BLaER1 (cell line): Measurements from ENCODE around the gene UPK3B.
A peak's percentile ranks its signal among the peaks of the same experiment; 100 is the strongest.
"Not testable (repeated sequence)": the region's sequence is repeated elsewhere in the genome, so short reads cannot be mapped to it uniquely, and the experiment has no call there.

Source experiments
- H3K27ac ChIP-seq: shearing (Covaris generic); formaldehyde crosslinking; 2 replicates; pipeline ENCODE4 v1.8.1; 2022
- H3K27me3 ChIP-seq: shearing (Covaris generic); formaldehyde crosslinking; 2 replicates; pipeline ENCODE4 v1.8.1; 2022
- H3K36me3 ChIP-seq: shearing (Covaris generic); formaldehyde crosslinking; 2 replicates; pipeline ENCODE4 v1.8.1; 2022
- H3K4me1 ChIP-seq: shearing (Covaris generic); formaldehyde crosslinking; 2 replicates; pipeline ENCODE4 v1.8.1; 2022
- H3K4me2 ChIP-seq: shearing (Covaris generic); formaldehyde crosslinking; 2 replicates; pipeline ENCODE4 v1.8.1; 2022
- H3K4me3 ChIP-seq: shearing (Covaris generic); formaldehyde crosslinking; 2 replicates; pipeline ENCODE4 v1.8.1; 2022
- H3K9ac ChIP-seq: shearing (Covaris generic); formaldehyde crosslinking; 2 replicates; pipeline ENCODE4 v1.8.1; 2022
- H3K9me3 ChIP-seq: shearing (Covaris generic); formaldehyde crosslinking; 2 replicates; pipeline ENCODE4 v1.8.1; 2022
- H4K20me1 ChIP-seq: shearing (Covaris generic); formaldehyde crosslinking; 2 replicates; pipeline ENCODE4 v1.8.1; 2022
- Cebpa-rat ChIP-seq: shearing (Covaris generic); IDR thresholded peaks from 2 replicates; pipeline ENCODE4 v1.8.1; 2022

The UPK3B gene

DNA sequence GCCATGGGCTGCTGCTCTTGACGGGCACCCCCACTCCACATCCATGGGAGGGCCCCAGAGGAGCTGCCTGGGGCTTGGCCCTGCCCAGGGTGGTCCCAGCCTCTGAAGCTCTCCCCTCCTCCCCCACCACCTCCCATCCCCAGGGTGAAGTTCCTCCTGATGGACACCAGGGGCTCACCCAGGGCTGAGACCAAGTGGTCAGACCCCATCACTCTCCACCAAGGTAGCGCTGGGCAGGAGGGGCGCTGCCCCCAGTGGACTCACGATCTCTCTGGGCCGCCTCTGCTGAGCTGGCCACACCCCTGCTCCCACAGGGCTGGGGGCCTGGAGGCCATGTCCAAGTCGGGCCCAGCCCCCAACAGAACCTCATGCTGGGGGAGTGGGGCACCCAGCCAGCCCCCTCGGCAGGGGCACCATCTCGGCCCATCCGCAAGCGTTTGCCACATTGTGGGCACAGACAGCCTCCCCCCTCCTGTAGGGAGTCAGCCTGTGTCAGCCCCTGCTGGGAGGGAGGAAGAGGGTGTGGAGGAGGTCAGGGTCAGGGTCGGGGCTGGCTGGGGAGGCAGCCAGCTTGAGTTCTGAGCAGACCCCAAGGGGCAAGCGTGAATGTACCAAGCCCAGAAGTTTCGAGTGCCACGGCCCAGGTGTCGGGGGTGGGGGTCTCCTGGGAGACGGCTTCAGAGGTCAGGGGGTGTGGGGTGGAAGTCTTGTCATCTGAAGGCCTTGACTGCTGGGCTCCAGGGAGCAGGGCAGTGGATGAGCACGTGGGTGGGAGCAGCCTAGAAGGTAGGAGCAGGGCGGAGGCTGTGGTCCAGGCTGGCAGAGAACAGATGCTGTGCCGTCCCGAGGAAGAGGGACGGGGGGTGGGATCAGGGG, 2.8 kb downstream of the UPK3B start:
- no peaks in the 10 kb centered on the region for H3K36me3 ChIP-seq
- no peak for TF ChIP-seq Cebpa-rat

DNA sequence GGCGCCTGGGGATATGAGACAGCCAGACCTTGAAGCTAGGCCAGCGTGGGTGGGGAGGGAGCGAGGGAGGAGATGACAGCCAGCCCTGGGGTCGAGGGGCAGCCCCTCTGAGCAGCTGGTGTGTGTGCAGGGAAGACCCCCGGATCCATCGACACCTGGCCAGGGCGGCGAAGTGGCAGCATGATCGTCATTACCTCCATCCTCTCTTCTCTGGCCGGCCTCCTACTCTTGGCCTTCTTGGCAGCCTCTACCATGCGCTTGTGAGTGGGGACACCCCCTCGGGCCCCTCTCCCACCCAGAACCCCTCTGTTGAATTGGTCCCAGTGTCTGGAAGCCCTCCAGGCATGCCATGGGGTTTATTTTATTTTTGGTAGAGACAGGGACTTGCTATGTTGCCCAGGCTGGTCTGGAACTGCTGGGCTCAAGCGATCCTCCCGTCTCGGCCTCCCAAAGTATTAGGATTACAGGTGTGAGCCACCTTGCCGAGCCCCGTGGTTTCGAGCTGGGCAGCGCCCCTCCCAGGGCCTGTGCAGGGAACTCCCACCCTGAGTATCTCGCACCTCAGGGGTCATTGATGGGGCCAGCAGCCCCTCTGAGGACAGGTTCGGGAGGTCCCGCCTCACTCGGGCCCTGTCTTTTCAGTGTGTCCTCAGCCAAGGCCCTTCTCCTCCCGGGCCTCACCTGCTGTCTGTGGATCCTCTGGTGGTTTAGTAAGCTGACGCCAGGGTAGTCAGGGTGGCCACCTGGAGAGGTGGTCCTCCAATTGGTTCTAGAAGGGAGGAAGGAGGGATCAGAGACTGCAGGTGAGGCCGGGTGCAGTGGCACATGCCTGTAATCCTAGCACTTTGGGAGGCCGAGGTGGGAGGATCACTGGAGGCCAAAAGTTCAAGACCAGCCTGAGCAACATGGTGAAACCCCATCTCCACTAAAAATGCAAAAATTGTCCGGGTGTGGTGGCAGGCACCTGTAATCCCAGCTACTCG, 3.8 kb downstream of the UPK3B start:
- H3K27ac ChIP-seq = no peak overlapping the region
- no peak overlapping the region for H3K9ac ChIP-seq
- H4K20me1 ChIP-seq = no peaks in the 10 kb centered on the region
- H3K36me3 ChIP-seq = no peaks in the 10 kb centered on the region
- no peak overlapping the region for H3K4me3 ChIP-seq
- H3K27me3 ChIP-seq = no peaks in the 10 kb centered on the region
- H3K4me2 ChIP-seq = peak overlapping the region; percentile 75
- no peaks in the 10 kb centered on the region for H3K9me3 ChIP-seq
- no peak for TF ChIP-seq Cebpa-rat
- peaks cover 37% of the 10 kb centered on the region for H3K4me1 ChIP-seq

More for the DNA sequence above, 2.8 kb downstream of the UPK3B start:
- H3K27me3 ChIP-seq = no peaks in the 10 kb centered on the region
- H3K4me3 ChIP-seq = no peak overlapping the region
- no peaks in the 10 kb centered on the region for H4K20me1 ChIP-seq
- H3K9ac ChIP-seq = peak overlapping the region; percentile 39
- peak overlapping the region; percentile 75 for H3K4me2 ChIP-seq
- no peaks in the 10 kb centered on the region for H3K9me3 ChIP-seq
- H3K27ac ChIP-seq = peak overlapping the region; percentile 66
- H3K4me1 ChIP-seq = peaks cover 37% of the 10 kb centered on the region

DNA sequence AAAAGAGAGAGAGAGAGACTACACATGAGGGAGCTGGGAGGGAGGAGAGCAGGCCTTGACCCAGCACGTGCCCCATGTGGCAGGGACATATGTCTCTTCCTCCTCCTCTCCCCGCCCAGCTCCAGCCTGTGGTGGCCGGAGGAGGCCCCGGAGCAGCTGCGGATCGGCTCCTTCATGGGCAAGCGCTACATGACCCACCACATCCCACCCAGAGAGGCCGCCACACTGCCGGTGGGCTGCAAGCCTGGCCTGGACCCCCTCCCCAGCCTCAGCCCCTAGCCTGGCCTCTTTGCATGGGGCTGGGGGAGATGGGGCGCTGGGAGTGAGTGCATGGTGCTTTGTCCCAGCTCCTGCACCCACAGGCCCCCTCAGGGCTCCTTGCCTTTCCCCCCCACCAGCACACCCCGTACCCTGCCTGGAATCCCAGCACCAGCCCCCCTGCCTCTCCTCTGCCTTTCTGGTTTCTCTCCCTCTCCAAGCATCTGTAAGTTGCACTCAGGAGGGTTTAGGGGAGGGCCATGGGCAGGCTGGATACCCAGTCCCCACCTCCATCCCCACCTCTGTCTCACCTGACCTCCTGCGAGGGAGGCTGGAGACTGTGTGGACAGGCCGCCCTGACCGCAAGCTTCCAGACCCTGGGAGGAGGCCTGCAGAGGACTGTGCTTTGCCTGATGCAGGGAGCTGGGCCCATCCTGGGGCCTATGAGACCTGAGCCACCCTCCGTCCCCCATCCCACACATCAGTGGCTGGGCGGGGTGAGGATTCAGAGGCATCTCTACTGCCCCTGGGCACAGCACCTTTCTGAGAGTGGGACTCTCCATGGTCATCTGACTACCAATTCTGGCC, 4.8 kb downstream of the UPK3B start:
- H4K20me1 ChIP-seq = no peaks in the 10 kb centered on the region

DNA sequence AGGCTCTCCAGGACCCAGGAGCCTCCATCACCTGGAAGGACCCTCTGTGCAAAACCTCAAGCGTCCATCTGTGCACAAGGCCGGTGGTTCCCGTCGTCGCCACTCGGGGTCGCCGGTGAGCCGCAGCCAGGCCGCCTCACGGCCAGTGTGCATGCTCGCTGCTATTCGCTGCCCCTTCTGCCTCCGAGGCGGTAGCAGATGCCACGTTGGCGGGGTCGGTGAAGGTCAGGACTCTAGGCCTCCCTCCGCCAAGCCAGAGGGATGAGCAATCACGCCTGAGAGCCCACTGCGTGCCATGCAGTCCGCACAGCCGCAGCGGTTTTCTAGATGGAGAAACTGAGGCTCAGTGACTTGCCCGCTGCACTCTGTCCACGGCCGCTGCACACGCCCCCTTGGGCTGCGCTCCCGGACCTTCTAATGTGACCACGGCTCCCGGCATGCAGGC, 5.7 kb downstream of the UPK3B start:
- H3K4me1 ChIP-seq = peaks cover 26% of the 10 kb centered on the region
- H3K27ac ChIP-seq = no peak overlapping the region
- H3K4me3 ChIP-seq = no peak overlapping the region
- H3K4me2 ChIP-seq = no peak overlapping the region
- no peaks in the 10 kb centered on the region for H3K36me3 ChIP-seq
- no peaks in the 10 kb centered on the region for H3K27me3 ChIP-seq
- TF ChIP-seq Cebpa-rat = no peak
- no peak overlapping the region for H3K9ac ChIP-seq
- H3K9me3 ChIP-seq = no peaks in the 10 kb centered on the region
- no peaks in the 10 kb centered on the region for H4K20me1 ChIP-seq

More for the DNA sequence above, 4.8 kb downstream of the UPK3B start:
- H3K9me3 ChIP-seq = no peaks in the 10 kb centered on the region
- no peak overlapping the region for H3K4me3 ChIP-seq
- H3K27me3 ChIP-seq = no peaks in the 10 kb centered on the region
- peaks cover 31% of the 10 kb centered on the region for H3K4me1 ChIP-seq
- no peak overlapping the region for H3K9ac ChIP-seq
- no peaks in the 10 kb centered on the region for H3K36me3 ChIP-seq
- H3K4me2 ChIP-seq = no peak overlapping the region
- H3K27ac ChIP-seq = no peak overlapping the region
- no peak for TF ChIP-seq Cebpa-rat

DNA sequence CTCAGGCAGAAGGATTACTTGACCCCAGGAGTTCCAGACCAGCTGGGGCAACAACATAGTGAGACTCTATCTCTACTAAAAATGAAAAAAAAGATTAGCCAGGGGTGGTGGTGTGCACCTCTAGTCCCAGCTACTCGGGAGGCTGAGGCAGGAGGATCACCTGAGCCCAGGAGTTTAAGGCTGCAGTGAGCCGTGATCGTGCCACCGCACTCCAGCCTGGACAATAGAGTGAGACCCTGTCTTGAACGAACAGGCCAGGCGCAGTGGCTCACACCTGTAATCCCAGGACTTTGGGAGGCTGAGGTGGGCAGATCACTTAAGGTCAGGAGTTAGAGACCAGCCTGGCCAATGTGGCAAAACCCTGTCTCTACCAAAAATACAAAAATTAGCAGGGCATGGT, 6.6 kb downstream of the UPK3B start:
- H3K27me3 ChIP-seq, H3K36me3 ChIP-seq, H4K20me1 ChIP-seq, H3K9ac ChIP-seq, H3K4me3 ChIP-seq, H3K9me3 ChIP-seq, H3K4me2 ChIP-seq, H3K27ac ChIP-seq: not testable (repeated sequence)
- peaks cover 26% of the 10 kb centered on the region for H3K4me1 ChIP-seq

DNA sequence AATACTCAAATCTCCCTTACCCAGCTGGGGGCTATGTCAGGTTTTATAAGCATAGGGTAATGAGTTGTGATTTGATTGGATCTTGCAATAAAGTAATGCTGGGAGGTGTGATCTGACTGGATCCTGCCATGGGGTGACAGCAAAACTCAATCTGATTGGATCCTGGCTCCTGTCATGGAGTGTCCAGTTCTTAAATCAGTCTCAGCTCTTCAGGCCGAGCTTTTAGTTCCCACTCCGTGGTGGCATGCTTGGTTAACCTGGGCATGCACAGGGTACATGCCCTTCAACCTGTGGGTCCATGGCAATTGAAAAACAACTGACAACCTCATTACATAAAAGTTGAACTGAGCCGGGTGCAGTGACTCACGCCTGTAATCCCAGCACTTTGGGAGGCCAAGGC, 15.8 kb downstream of the UPK3B start:
- not testable (repeated sequence) for H3K9ac ChIP-seq, H3K4me3 ChIP-seq, H3K9me3 ChIP-seq, H3K36me3 ChIP-seq, H3K4me2 ChIP-seq, H3K27me3 ChIP-seq, H4K20me1 ChIP-seq, H3K27ac ChIP-seq, H3K4me1 ChIP-seq

DNA sequence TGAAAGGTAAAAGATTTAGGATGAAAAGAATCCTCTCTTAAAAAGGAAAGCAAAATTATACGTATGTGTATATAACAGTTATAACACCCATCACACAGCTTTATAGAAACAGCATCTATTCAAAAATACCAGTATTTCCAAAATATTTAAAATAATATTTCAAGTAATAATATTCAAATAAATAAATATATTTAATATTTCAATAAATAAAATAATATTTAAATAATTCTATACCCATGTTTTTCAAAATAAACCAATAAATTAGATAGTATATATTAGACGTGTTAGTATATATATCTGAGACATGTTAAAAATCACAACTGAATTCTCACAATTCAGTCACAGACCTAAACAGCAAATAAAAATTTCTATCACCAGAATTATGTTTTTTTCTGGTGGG, 21.3 kb downstream of the UPK3B start:
- H3K27ac ChIP-seq, H4K20me1 ChIP-seq, H3K4me1 ChIP-seq: not testable (repeated sequence)

DNA sequence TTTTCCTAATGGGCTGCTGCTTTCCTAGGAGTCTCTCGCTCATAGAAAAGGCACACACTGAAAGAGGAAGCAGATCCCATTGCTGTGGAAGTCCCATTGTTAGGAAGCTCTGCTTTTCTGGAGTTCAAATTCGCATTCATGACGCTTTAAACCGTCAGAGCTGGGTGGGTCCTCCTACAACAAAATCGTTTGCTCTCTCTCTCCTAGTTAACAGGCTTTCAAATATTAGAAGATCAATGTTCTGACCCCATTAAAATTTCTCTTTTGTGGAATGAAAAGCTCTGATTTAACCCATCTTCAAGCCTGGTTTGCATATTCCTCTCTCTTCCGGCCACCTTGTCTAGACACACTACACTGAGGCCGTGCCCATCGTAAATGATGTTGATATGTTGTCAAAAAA, 32.8 kb downstream of the UPK3B start, which contains the start of gene SPDYE16:
Gene SPDYE16, minus strand, starts transcription at position 101 of the 400 bp plus-strand sequence. CDS start 1,838 bp downstream, outside the sequence.
- H3K27ac ChIP-seq, H3K27me3 ChIP-seq, H3K4me1 ChIP-seq, H3K4me2 ChIP-seq, H3K4me3 ChIP-seq, H4K20me1 ChIP-seq, H3K9me3 ChIP-seq, H3K9ac ChIP-seq, H3K36me3 ChIP-seq: not testable (repeated sequence)

More for the DNA sequence above, 21.3 kb downstream of the UPK3B start:
- H3K27me3 ChIP-seq, H3K9me3 ChIP-seq, H3K4me3 ChIP-seq, H3K4me2 ChIP-seq, H3K36me3 ChIP-seq, H3K9ac ChIP-seq: not testable (repeated sequence)

DNA sequence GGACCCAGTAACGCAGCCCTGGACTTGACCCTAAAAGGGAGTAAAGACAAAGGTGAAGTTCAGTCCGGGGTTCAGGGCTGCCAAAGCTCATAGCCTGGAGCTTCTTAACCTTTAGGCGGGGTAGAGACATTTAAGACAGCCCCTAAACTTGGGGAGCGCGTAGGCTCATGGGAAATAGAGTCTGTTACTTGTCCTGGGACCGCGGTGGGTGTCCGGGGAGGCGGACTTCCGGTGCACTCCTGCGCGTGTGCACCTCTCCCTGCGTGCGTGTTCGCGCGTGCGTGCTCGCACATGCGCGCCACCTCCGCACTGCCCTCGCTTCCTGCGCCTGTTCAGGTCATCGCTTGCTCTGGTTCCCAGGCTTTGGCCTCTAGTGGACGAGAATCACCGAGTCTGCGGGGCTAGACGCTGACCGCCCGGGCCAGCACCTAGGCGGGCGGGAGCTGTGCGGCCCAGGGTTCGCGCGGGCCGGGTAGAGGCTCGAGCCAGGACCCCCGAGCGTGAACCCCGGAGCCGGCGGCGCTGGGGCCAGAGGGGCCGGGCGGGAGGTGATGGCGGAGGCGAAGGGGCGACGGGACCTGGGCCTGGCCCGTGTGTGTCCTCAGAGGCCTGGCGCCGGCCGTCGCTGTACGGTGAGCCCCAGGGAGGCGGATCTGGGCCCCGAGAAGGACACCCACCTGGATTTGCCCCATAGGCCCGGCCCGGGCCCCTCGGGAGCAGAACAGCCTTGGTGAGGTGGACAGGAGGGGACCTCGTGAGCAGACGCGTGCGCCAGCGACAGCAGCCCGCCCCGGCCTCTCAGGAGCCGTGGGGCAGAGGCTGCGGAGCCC, 38.9 kb downstream of the UPK3B start:
- not testable (repeated sequence) for H3K27me3 ChIP-seq
- H3K27ac ChIP-seq = peak overlapping the region; percentile 93

DNA sequence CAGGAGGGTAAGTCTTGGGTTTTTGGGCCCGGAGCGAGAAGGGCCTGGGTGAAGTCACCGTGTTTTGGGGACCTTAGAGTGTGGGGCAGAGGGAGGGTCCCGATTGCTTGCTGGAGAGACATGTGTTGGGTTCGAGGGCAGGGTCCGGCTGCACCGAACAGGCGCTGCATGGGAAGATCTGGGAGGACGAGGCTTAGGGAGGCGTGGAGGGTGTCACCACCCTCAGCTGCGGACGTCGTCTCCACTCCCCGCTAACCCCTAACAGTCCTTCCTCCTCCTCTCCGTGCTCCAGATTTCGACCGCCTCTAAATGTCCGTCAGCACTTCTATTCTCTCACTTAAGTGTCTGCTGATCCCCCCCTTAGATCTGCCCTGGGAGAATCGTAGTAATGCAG, 39.5 kb downstream of the UPK3B start:
- H3K9me3 ChIP-seq, H3K36me3 ChIP-seq, H3K4me1 ChIP-seq, H4K20me1 ChIP-seq, H3K27me3 ChIP-seq: not testable (repeated sequence)
- H3K4me2 ChIP-seq = peak overlapping the region; percentile 73
- peak overlapping the region; percentile 92 for H3K4me3 ChIP-seq
- H3K27ac ChIP-seq = peak overlapping the region; percentile 93
- H3K9ac ChIP-seq = peak overlapping the region; percentile 95

More for the DNA sequence above, 38.9 kb downstream of the UPK3B start:
- not testable (repeated sequence) for H3K4me1 ChIP-seq, H3K36me3 ChIP-seq, H3K9me3 ChIP-seq, H4K20me1 ChIP-seq
- Histone ChIP-seq H3K4me3 (peak overlapping the region; percentile 92), H3K9ac (peak overlapping the region; percentile 95), H3K4me2 (peak overlapping the region; percentile 73)

DNA sequence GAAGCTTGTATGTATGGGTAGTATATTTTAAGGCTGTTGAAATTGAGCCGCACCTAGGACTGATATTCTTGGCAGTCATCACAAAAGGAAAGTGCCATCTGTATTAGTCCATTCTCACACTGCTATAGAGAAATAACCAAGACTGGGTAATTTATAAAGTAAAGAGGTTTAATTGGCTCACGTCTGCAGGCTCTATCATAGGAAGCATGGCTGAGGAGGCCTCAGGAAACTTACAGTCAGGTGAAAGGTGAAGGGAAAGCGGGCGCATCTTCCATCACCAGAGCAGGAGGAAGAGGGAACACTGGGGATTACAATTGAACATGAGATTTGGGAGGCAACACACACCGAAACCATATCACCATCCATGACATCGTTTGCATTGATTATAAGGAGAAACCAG, 41.6 kb downstream of the UPK3B start:
- not testable (repeated sequence) for H3K4me3 ChIP-seq, H3K9me3 ChIP-seq, H3K4me2 ChIP-seq, H3K27ac ChIP-seq, H3K9ac ChIP-seq, H3K27me3 ChIP-seq, H3K4me1 ChIP-seq
- Histone ChIP-seq H3K36me3 (peaks cover 18% of the 10 kb centered on the region), H4K20me1 (peaks cover 14% of the 10 kb centered on the region; the same call in 1 of the 2 replicates)

DNA sequence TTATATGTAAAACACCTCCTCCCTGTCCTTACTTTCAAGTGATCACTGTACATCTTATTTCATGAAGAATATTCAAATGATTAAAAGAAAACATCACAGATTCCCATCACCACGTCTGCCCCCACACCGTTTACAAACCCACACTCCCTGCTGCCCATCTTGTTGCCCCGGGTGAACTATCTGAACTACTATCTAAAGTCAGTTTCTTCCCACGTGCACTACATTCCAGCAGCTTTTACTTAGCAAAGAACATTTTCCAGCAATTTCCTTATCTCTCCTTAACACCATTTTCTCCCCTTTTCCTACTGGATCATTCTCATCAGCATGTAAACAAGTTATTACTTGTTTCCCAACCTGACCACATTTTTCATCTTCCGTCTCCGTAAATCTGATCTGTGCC, 49.3 kb downstream of the UPK3B start:
- H3K4me2 ChIP-seq, H3K4me1 ChIP-seq, H3K9ac ChIP-seq, H3K27me3 ChIP-seq, H3K4me3 ChIP-seq, H4K20me1 ChIP-seq, H3K27ac ChIP-seq: not testable (repeated sequence)
- peaks cover 20% of the 10 kb centered on the region for H3K36me3 ChIP-seq
- H3K9me3 ChIP-seq = peaks cover 12% of the 10 kb centered on the region
